ES-I3 (cell line): ENCODE results near the gene MARK3.
A peak's percentile ranks its signal among the peaks of the same experiment; 100 is the strongest.

Source experiments
- H3K36me3 ChIP-seq: 2 replicates; pipeline ENCODE4 v1.6.1; 2013; ENCODE audit warnings: mild to moderate bottlenecking, low read length, control low read depth, moderate library complexity; ENCODE audit not compliant: insufficient read depth
- H3K4me1 ChIP-seq: 2 replicates; pipeline ENCODE4 v1.6.1; 2013; ENCODE audit warnings: mild to moderate bottlenecking, control low read depth, low read length; ENCODE audit not compliant: insufficient read depth
- H3K9ac ChIP-seq: 2 replicates; pipeline ENCODE4 v1.6.1; 2013; ENCODE audit warnings: low read depth, mild to moderate bottlenecking, low read length, moderate library complexity
- H3K9me3 ChIP-seq: 2 replicates; pipeline ENCODE4 v1.6.1; 2013; ENCODE audit warnings: mild to moderate bottlenecking, low read length, moderate library complexity; ENCODE audit not compliant: control insufficient read depth, insufficient read depth

Gene MARK3

DNA sequence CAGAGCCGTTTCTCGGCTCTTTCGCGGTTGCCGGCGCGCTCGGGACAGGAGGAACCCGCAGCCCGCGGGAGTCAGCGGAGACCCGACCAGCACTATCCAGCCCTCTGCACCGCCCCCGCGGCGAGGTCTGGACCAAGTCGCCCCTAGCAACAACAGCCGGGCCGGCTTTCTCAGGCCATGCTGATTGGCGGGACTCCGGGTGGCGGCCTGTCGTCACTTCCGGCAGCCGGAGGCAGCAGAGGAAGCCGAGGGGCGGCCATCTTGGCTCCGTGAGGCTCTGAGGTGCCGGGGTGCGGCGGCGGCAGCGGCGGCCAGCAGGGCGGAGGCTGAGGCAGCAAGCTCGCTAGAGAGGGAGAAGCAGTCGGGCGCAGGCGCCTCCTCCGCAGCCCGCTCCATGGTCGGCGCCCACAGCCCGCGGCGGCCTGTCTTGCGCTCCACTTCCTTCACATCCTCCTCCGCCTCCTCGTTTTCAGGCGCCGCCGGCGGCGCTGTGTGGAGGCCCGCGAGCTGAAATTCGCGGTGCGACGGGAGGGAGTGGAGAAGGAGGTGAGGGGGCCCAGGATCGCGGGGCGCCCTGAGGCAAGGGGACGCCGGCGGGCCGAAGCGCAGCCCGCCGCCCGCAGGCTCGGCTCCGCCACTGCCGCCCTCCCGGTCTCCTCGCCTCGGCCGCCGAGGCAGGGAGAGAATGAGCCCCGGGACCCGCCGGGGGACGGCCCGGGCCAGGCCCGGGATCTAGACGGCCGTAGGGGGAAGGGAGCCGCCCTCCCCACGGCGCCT lies at the start of gene MARK3:
MARK3 (plus strand) TSS at position 264 of the 777 bp plus-strand sequence. CDS start 615 bp downstream, outside the sequence.
- Histone ChIP-seq H3K9ac (peak within 1 kb of the TSS; percentile 88), H3K4me1 (peaks cover 6% of the 10 kb centered on the region; the same call in 1 of the 2 replicates), H3K36me3 (no peaks in the 10 kb centered on the region), H3K9me3 (no peaks in the 10 kb centered on the region)

DNA sequence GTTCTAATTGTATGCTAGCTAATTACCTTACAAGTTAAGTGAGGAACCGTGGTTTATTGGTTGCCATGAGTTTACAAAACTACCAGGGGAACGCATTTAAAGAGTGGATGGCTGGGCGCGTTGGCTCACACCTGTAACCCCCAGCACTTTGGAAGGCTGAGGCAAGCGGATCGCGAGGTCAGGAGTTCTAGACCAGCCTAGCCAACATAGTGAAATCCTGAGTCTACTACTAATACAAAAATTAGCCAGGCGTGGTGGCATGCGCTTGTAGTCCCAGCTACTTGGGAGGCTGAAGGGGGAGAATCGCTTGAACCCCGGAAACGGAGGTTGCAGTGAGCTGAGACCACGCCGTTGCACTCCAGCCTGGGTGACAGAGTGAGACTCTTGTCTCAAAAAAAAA lies 49.0 kb upstream of the MARK3 start:
- Histone ChIP-seq H3K4me1 (peaks cover 11% of the 10 kb centered on the region), H3K9me3 (no peaks in the 10 kb centered on the region), H3K36me3 (peaks cover 58% of the 10 kb centered on the region), H3K9ac (0 out of 2 replicates have a peak overlapping the region, but pooled peaks have one; percentile 88)

DNA sequence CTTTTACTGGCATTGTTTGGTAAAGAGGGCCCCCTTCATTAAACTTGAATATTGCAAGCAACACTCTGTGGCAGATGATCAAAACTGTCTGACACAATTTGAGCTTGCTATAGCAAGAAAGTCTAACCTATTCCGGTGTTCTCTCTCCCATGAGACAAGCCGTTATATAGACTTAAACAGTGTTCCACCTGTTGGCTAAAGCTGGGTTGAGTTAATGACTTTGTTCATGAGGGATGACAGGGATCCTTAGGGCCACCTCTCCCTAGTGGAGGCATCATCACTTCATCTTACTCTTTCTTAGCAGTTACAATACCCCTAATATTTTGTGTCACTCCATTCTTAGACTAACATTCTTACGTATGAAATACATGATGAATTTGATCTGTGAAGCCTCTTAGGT lies 47.4 kb upstream of the MARK3 start:
- Histone ChIP-seq H3K36me3 (peaks cover 73% of the 10 kb centered on the region), H3K9ac (no peak overlapping the region), H3K9me3 (no peaks in the 10 kb centered on the region), H3K4me1 (no peaks in the 10 kb centered on the region)

DNA sequence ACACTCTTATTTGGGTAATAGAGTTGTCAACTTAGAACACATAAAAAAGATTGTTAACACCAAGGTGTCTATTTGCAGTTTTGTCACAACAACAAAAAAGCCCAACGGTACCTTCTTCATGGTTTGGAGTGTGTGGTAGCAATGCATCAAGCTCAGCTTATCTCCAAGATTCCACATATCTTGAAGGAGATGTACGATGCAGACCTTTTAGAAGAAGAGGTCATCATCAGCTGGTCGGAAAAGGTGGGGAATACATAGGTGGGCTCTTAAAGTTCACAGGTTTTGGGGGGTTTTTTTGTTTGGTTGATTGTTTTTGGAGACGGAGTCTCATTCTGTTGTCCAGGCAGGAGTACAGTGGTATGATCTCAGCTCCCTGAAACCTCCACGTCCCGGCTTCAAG lies 45.7 kb upstream of the MARK3 start:
- no peak overlapping the region for H3K9ac ChIP-seq
- H3K9me3 ChIP-seq = no peaks in the 10 kb centered on the region
- peaks cover 88% of the 10 kb centered on the region for H3K36me3 ChIP-seq
- no peaks in the 10 kb centered on the region for H3K4me1 ChIP-seq

DNA sequence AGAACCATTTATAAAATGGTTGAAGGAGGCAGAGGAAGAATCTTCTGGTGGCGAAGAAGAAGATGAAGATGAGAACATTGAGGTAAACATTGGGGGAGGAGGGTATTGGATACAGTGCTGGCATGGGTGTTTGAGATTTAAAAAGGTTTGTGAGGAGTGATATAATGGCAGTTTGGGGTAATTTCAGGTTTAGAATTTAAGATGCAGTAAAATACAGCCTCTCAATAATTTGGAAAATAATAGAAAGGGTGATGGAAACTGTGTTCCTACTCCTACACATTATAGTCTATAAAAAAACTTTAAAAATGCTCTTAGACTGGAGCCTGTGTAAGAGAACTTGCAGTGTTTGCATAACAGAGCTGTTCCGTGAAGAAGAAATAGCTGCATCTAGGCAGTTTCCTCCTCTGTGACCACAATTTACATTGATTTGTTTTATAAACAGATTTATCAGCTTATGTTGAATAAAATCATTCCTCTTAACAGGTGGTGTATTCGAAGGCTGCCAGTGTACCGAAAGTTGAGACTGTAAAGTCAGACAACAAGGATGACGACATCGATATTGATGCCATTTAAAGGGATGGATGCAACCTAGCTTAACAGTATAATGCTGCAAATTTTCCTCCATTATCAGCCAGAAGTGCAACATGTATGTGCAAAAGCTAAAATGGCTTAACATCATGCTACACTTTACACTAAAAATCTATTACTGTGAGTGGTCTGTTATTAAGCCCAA lies 44.6 kb upstream of the MARK3 start:
- H3K9me3 ChIP-seq = no peaks in the 10 kb centered on the region

DNA sequence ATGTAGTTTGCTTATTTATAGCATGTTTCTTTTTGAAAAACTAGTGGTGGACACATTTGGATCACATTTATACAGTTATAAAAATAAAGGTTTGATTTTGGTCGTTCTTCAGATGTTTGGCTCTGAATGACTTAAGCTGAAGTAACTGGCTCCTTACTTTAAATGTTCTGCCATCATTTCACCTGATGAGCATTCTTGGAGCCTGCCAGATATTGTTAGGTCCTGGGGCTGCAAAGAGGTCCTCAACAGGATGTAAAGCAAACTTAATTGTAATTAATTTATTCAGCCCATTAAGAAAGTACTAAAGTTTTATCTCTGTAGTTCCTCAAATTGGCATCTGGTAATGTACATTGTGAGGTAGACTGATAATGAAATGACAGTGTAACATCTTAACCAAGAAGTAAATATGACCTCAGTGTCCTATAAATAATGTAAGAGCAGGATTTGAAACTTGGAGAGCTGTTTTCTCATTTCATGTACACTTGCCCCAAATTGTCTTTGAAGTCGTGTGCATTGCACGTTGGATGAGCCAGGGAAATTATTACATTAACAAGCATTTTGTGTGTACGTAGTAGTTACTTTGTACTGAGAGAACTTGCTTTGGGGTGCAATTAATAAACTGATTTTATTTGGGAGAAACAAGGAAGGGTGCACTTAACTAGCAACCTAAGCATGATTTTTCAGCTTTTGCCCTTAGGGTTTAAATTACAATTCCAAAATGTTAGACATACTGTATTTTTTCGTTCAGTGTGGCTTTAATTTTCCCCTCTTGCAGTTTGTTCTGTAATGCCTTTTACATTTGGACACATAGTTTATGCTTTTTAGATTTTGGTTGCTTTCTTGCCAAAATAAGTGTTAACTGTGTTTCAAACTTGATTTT lies 43.7 kb upstream of the MARK3 start:
- H3K36me3 ChIP-seq = peaks cover 83% of the 10 kb centered on the region
- H3K9ac ChIP-seq = no peak overlapping the region
- no peaks in the 10 kb centered on the region for H3K4me1 ChIP-seq
- H3K9me3 ChIP-seq = no peaks in the 10 kb centered on the region

More for the DNA sequence above, 44.6 kb upstream of the MARK3 start:
- Histone ChIP-seq H3K36me3 (peaks cover 91% of the 10 kb centered on the region), H3K9ac (no peak overlapping the region), H3K4me1 (no peaks in the 10 kb centered on the region)

DNA sequence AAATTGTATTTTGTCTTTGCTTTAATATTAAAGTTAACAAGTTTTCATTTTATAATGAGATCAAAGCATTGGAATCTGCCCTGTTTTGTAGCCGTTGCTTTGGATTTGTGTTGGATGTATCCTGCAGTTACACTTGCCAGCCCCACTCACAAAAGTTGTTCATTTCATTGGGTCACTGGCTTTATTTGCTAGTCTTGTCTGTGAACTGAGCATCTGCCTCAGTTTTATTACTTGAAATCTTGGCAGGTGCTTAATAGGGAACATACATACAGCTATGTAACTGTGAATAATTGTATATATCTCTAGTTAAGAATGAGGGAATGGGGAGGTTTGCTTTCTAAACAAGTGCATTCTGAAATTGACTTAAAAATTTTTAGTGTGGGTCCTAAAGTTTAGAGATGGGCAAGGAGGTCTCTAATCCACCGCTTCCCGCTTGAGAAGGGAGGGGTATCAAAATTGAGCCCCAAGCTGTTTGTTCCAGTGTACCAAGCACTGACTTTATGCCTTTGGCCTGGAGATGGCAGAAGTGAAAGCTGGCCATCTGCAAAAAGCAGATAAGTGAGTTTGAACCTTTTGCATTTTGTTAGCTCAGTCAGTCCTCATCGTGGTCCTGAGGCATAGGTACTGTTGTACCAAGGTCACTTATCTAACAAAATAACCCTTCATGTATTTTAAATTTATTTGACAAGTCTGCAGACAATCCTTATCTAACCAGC lies 41.9 kb upstream of the MARK3 start:
- Histone ChIP-seq H3K9ac (no peak overlapping the region), H3K9me3 (no peaks in the 10 kb centered on the region), H3K4me1 (peaks cover 7% of the 10 kb centered on the region), H3K36me3 (peaks cover 65% of the 10 kb centered on the region)

DNA sequence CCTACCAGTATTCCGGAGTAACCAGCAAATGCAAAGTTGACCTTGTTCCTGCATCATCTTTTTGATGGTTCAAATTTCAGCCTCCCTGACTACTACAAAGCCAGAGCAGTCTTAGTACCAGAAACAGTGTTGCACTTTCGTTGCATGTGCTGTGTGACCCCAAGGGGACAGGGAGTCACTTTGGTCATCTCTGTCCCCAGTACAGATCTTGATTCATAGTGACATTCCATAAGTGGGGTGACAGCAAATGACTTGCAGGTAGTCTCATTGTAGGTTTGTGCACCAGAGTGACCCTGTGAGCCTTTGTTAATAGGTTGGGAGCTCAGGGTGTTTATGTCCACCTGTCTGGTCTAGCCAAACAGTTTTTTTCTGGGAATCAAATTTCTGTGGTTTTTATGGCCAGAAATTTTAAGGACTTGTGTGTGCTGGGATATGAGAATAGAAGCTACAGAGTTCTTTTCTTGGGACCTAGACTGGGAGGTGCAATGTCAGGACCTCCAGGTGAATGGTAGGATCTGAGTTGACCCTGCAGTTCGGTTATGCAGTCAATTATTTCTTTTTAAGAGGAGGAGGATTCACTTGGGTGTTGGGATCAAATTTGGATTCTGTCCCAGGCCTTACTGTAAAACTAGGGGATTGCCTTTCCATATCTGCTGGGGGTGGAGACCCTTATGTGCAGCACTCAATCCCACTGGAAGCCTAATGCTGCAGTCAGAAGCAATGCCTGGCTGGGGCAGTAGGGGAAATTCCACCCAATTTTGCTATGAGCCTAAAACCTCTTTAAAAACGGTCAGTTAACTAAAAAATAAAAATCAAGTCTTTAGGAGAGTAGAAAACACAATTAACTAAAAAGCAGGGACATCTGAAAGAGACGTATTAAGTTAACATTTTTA lies 41.1 kb upstream of the MARK3 start:
- Histone ChIP-seq H3K4me1 (peaks cover 7% of the 10 kb centered on the region), H3K36me3 (peaks cover 56% of the 10 kb centered on the region)

DNA sequence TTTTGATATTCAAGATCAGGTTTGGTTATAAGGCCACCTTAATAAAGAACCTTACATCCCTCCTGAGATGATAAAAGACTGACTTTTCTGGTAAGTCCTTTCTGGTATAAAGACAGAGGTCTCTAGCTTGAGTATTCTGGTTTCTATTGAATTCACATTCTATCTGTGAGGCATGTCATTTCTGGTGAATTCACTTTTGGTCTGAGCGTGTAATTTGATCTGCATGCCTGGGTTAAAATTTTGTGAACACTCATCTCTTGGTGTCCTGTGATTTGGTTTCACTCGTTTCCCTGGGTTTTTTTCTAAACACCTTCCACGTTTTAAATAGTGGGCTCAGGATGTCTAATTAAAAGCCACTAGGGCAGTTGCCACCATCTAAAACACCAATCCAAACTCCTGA lies 38.9 kb upstream of the MARK3 start:
- Histone ChIP-seq H3K9me3 (no peaks in the 10 kb centered on the region), H3K9ac (no peak overlapping the region), H3K36me3 (peaks cover 35% of the 10 kb centered on the region), H3K4me1 (peaks cover 7% of the 10 kb centered on the region)

More for the DNA sequence above, 41.1 kb upstream of the MARK3 start:
- Histone ChIP-seq H3K9ac (no peak overlapping the region), H3K9me3 (no peaks in the 10 kb centered on the region)

DNA sequence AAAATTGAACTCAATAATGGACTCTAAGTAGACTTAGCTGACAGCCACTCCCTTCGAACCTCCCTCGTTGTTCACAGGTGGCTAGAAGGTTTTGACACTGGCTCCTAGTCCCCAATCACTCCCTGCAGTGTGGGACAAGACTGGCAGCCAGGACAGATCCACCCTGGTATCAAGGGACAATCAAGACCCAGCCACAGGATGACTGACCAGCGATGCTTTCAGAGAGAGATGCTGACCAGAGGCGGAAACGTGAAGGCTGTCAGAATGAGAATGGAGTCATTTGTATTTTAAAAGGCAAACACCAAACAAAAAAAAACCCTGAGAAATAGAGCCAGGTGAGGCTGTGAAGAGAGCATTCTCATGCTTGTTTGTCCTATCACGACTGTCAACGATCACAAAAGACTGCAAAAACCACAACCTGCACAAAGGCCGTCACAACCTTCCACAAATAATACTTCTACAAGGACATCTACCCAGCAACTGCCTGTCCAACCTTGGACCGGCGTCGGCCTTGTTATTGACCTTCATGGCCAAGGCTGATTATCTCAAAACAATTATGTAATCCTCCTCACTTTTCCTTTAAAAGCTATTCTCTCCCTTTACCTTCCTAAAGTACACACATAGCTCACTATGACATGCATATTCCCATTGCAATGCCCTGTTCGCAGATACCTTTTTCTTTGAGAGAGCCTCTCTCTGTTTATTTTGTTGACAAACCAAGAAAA lies 38.0 kb upstream of the MARK3 start:
- H3K9me3 ChIP-seq = no peaks in the 10 kb centered on the region
- H3K9ac ChIP-seq = no peak overlapping the region
- H3K36me3 ChIP-seq = peaks cover 26% of the 10 kb centered on the region
- peaks cover 7% of the 10 kb centered on the region for H3K4me1 ChIP-seq

DNA sequence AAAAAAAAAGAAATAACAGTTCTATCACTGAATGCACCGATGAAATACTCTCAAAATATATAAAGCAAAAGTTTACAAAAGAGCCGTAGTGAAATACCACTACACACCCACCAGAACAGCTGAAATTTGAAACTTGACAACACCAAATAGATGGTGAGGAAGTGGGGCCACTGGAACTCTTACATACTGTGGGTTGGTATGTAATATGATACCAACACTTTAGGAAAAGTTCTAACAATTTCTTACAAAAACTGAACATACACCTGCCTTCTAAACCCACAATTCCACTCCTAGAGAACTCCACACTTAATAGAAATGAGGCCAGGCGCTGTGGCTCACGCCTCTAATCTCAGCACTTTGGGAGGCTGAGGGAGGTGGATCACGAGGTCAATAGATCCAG lies 37.1 kb upstream of the MARK3 start:
- no peak overlapping the region for H3K9ac ChIP-seq
- H3K4me1 ChIP-seq = peaks cover 7% of the 10 kb centered on the region

DNA sequence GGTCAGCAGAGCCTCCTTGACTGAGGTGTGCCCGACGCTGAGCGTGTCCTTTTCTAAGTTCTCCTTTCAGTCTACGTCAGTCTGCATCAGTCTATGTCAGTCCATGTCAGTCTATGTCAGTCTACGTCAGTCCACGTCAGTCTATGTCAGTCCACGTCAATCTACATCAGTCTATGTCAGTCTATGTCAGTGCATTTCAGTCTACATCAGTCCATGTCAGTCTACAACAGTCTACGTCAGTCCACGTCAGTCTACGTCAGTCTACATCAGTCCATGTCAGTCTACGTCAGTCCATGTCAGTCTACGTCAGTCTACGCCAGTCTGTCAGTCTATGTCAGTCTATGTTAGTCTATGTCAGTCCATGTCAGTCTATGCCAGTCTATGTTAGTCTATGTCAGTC lies 35.2 kb upstream of the MARK3 start:
- H3K9me3 ChIP-seq = no peaks in the 10 kb centered on the region
- peaks cover 11% of the 10 kb centered on the region for H3K4me1 ChIP-seq
- 0 out of 2 replicates have a peak, but pooled peaks cover 1% of the 10 kb centered on the region for H3K36me3 ChIP-seq
- no peak overlapping the region for H3K9ac ChIP-seq

More for the DNA sequence above, 37.1 kb upstream of the MARK3 start:
- no peaks in the 10 kb centered on the region for H3K9me3 ChIP-seq
- H3K36me3 ChIP-seq = peaks cover 18% of the 10 kb centered on the region
